A673 (cell line): Measurements from ENCODE around the gene MAST1. TPM values are rescaled to one million over a fixed set of nuclear protein-coding genes. Genes with fewer than 3 reads are reported as not detected.

Experiments
- BruUV-seq: library from RNA; stranded (reverse); fragments of 400-500 nt; replicated peaks from 2 replicates; lab custom pipeline; 2021; lab: Mats Ljungman, UMichigan
- CTCF ChIA-PET: fragments of 300-600 bp; sonication (Branson Sonifier 250); formaldehyde crosslinking; loops from one replicate; lab custom pipeline; 2022; ENCODE audit warnings: antibody characterized with exemption; lab: Charles Lee
- POLR2A ChIA-PET: fragments of 300-600 bp; sonication (Branson Sonifier 250); formaldehyde crosslinking; loops from one replicate; lab custom pipeline; 2022; ENCODE audit warnings: antibody characterized with exemption; ENCODE audit not compliant: low non-redundant PET; lab: Charles Lee
- DNase-seq: peaks from one replicate; pipeline ENCODE4 v3.0.0-alpha.2; 2015; ENCODE audit warnings: low spot score
- H3K27ac ChIP-seq: fragments of 200-600 bp; sonication (generic); 2 replicates; pipeline ENCODE4 v1.5.1; 2016; ENCODE audit warnings: mixed run types, low read depth, mild to moderate bottlenecking, mixed read lengths, antibody characterized with exemption, low read length; ENCODE audit not compliant: poor library complexity, severe bottlenecking
- H3K27me3 ChIP-seq: fragments of 200-600 bp; sonication (generic); replicated peaks from 2 replicates; pipeline ENCODE4 v1.6.1; 2017; ENCODE audit warnings: mixed run types, low read depth, mild to moderate bottlenecking, mixed read lengths, antibody characterized with exemption, low read length; ENCODE audit not compliant: insufficient read depth, poor library complexity
- H3K36me3 ChIP-seq: fragments of 200-600 bp; sonication (generic); 2 replicates; pipeline ENCODE4 v1.6.1; 2016; ENCODE audit warnings: mixed run types, mild to moderate bottlenecking, mixed read lengths, antibody characterized with exemption, low read length; ENCODE audit not compliant: insufficient read depth, poor library complexity, severe bottlenecking
- H3K4me1 ChIP-seq: fragments of 200-600 bp; sonication (generic); 2 replicates; pipeline ENCODE4 v1.6.1; 2017; ENCODE audit warnings: mixed run types, mild to moderate bottlenecking, mixed read lengths, antibody characterized with exemption, low read length; ENCODE audit not compliant: insufficient read depth, poor library complexity, severe bottlenecking
- H3K4me3 ChIP-seq: fragments of 200-600 bp; sonication (generic); 2 replicates; pipeline ENCODE4 v1.5.1; 2016; ENCODE audit warnings: low read depth, mixed run types, mild to moderate bottlenecking, mixed read lengths, low read length; ENCODE audit not compliant: poor library complexity, severe bottlenecking
- H3K9me3 ChIP-seq: fragments of 200-600 bp; sonication (generic); 2 replicates; pipeline ENCODE4 v1.6.1; 2016; ENCODE audit warnings: mixed run types, low read depth, mild to moderate bottlenecking, mixed read lengths, antibody characterized with exemption, low read length; ENCODE audit not compliant: poor library complexity, severe bottlenecking
- EZH2 ChIP-seq: fragments of 200-600 bp; sonication (generic); IDR thresholded peaks from 2 replicates; pipeline ENCODE4 v1.6.1; 2017; ENCODE audit warnings: borderline replicate concordance, low read depth, mild to moderate bottlenecking, mixed read lengths, antibody characterized with exemption, low read length; ENCODE audit not compliant: poor library complexity, severe bottlenecking
- intact Hi-C: fragments of 100-400 bp; cut with micrococcal nuclease; formaldehyde crosslinking; loops from one replicate; pipeline ENCODE4 v1.10.0; 2022; ENCODE audit not compliant: unreplicated experiment
- total RNA-seq: library from RNA; stranded (reverse); gene quantifications from 2 replicates; pipeline ENCODE4 v1.2.3, GENCODE V29; 2021
- TF ChIP-seq, protein P1 (sequence below): fragments of 300-800, 200-600 bp; sonication (generic); conservative IDR thresholded peaks from 2 replicates; pipeline ENCODE4 v1.5.1; 2017; ENCODE audit warnings: low read depth, mild to moderate bottlenecking, antibody characterized with exemption, low read length, moderate library complexity, mixed read lengths

The MAST1 gene
- total RNA-seq, 1 experiment from 2014 or later: 22.2 TPM

GRCh38 chr19:12880551-12881171, 42.3 kb downstream of the MAST1 start:
- POLR2A ChIA-PET: interaction anchor here (0.5 to 1.3 kb wide), 3 partner anchors 10 to 163 kb away, joined by 7 to 9 read pairs (median 8); partner anchors contain the start of gene GCDH
- Histone ChIP-seq H3K4me3 (peak overlapping the region; percentile 82), H3K9me3 (peaks cover 12% of the 10 kb centered on the region), H3K27me3 (no peaks in the 10 kb centered on the region), H3K36me3 (peaks cover 10% of the 10 kb centered on the region), H3K4me1 (no peaks in the 10 kb centered on the region), H3K27ac (peak overlapping the region; percentile 81)
- CTCF ChIA-PET: interaction anchor here (1.0 kb wide), 1 partner anchor 12 kb away, joined by 3 read pairs; no protein-coding TSS in a partner anchor
- intact Hi-C loops: no loop called here
- BruUV-seq: no TSS peak
- TF ChIP-seq, protein P1, sequence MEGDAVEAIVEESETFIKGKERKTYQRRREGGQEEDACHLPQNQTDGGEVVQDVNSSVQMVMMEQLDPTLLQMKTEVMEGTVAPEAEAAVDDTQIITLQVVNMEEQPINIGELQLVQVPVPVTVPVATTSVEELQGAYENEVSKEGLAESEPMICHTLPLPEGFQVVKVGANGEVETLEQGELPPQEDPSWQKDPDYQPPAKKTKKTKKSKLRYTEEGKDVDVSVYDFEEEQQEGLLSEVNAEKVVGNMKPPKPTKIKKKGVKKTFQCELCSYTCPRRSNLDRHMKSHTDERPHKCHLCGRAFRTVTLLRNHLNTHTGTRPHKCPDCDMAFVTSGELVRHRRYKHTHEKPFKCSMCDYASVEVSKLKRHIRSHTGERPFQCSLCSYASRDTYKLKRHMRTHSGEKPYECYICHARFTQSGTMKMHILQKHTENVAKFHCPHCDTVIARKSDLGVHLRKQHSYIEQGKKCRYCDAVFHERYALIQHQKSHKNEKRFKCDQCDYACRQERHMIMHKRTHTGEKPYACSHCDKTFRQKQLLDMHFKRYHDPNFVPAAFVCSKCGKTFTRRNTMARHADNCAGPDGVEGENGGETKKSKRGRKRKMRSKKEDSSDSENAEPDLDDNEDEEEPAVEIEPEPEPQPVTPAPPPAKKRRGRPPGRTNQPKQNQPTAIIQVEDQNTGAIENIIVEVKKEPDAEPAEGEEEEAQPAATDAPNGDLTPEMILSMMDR: no peak
- TF ChIP-seq EZH2: no peak
- peak; percentile 43 for DNase-seq

GRCh38 chr19:12881172-12881808, 43.0 kb downstream of the MAST1 start, which contains the start of gene DNASE2:
TSS of gene DNASE2 (minus strand) at chr19:12881449. CDS start at chr19:12881375, 74 bp downstream.
- DNase-seq: peak; percentile 98
- H3K9me3 ChIP-seq: peaks cover 12% of the 10 kb centered on the region
- no TSS peak for BruUV-seq
- H3K4me3 ChIP-seq: peak within 1 kb of the TSS; percentile 82
- TF ChIP-seq, protein P1: no peak
- TF ChIP-seq EZH2: no peak
- ChIA-PET CTCF (no interaction called here), POLR2A (interaction anchor here (0.5 to 1.3 kb wide), 2 partner anchors 9 to 17 kb away, joined by 7 to 9 read pairs; partner anchors contain the start of gene GCDH)
- H3K27me3 ChIP-seq: no peaks in the 10 kb centered on the region
- peaks cover 5% of the 10 kb centered on the region for H3K4me1 ChIP-seq
- peaks cover 10% of the 10 kb centered on the region for H3K36me3 ChIP-seq
- H3K27ac ChIP-seq: peak within 1 kb of the TSS; percentile 81
- intact Hi-C loops: no loop called here

- TF ChIP-seq, protein P1: no peak
- TF ChIP-seq EZH2: no peak
- no TSS peak for BruUV-seq
- H3K27me3 ChIP-seq: no peaks in the 10 kb centered on the region
- H3K4me3 ChIP-seq: no peak overlapping the region
- intact Hi-C loops: no loop called here
- CTCF ChIA-PET: interaction anchor here (0.7 kb wide), 1 partner anchor 243 kb away, joined by 6 read pairs; no protein-coding TSS in a partner anchor
- no peak overlapping the region for H3K27ac ChIP-seq
- H3K36me3 ChIP-seq: peaks cover 10% of the 10 kb centered on the region
- peaks cover 12% of the 10 kb centered on the region for H3K9me3 ChIP-seq
- DNase-seq: no peak
- peaks cover 5% of the 10 kb centered on the region for H3K4me1 ChIP-seq
- POLR2A ChIA-PET: interaction anchor here (0.6 to 0.7 kb wide), 2 partner anchors 60 to 1615 kb away, joined by 6 to 28 read pairs; no protein-coding TSS in a partner anchor
Observed at GRCh38 chr19:12882589-12882988, 44.3 kb downstream of the MAST1 start.
